Measurements from ENCODE around the gene BHMT2. TPM values are rescaled to one million over a fixed set of nuclear protein-coding genes. Genes with fewer than 3 reads are reported as not detected.

The BHMT2 gene
- total RNA-seq, 1 experiment from 2014 or later, result 0.20 TPM

GRCh38 chr5:79022771-79023170 lies 46.8 kb upstream of the BHMT2 start:
- H3K79me2 ChIP-seq (ENCODE audit: insufficient read depth, low read length), result no peaks in the 10 kb centered on the region
- TF ChIP-seq ZNF274 (IDR thresholded peaks at IDR 0.05; ENCODE audit: low read depth, low read length) (no peak), POLR2A (IDR thresholded peaks at IDR 0.05; ENCODE audit: borderline replicate concordance, extremely low read depth, insufficient read depth, insufficient read length) (no peak), ZBTB33 (IDR thresholded peaks at IDR 0.05; ENCODE audit: extremely low read depth, insufficient replicate concordance, low read length) (no peak), ZFX (IDR thresholded peaks at IDR 0.05) (no peak), CTCF (IDR thresholded peaks at IDR 0.05 in 2 of 3, conservative IDR thresholded peaks at IDR 0.05 in 1 of 3; ENCODE audit: borderline replicate concordance in 1 of 3, insufficient read depth in 1 of 3, low read depth in 2 of 3, low read length in 2 of 3) (no peak), JUND (IDR thresholded peaks at IDR 0.05) (no peak), POLR2AphosphoS5 (IDR thresholded peaks at IDR 0.05; ENCODE audit: low read depth, low read length) (no peak), SIN3A (IDR thresholded peaks at IDR 0.05; ENCODE audit: low read depth) (no peak), CBX3 (IDR thresholded peaks at IDR 0.05; ENCODE audit: low read depth) (no peak), TCF7L2 (IDR thresholded peaks at IDR 0.05; ENCODE audit: borderline replicate concordance, extremely low read depth, insufficient read depth, insufficient read length) (no peak), FOSL1 (IDR thresholded peaks at IDR 0.05; ENCODE audit: low read depth) (no peak), EGR1 (IDR thresholded peaks at IDR 0.05; ENCODE audit: low read depth) (no peak), ATF3 (IDR thresholded peaks at IDR 0.05) (no peak), CEBPB (IDR thresholded peaks at IDR 0.05; ENCODE audit: low read depth) (no peak), REST (IDR thresholded peaks at IDR 0.05; ENCODE audit: low read depth) (no peak), YY1 (IDR thresholded peaks at IDR 0.05; ENCODE audit: extremely low read depth, insufficient replicate concordance, low read depth, low read length) (no peak)
- H3K36me3 ChIP-seq (ENCODE audit: control insufficient read depth in 1 of 2, insufficient read depth in 2 of 2, low read length in 2 of 2), result no peaks in the 10 kb centered on the region
- H4K20me1 ChIP-seq (ENCODE audit: insufficient read depth), result no peaks in the 10 kb centered on the region
- no peak overlapping the region for H3K4me2 ChIP-seq (ENCODE audit: low read length)
- RAD21 ChIA-PET (ENCODE audit: low non-redundant PET in 1 of 2, low total read pairs in 2 of 2, uncharacterized antibody in 2 of 2, unreplicated experiment in 2 of 2), result interaction anchor here (1.1 to 2.1 kb wide), 2 partner anchors 110 to 111 kb away, joined by 6 to 12 read pairs; no protein-coding TSS in a partner anchor
- no peaks in the 10 kb centered on the region for H3K27me3 ChIP-seq (ENCODE audit: insufficient read depth, low read length)
- no peak for ATAC-seq
- no peak overlapping the region for H3K27ac ChIP-seq (ENCODE audit: low read depth, low read length)
- no peak for DNase-seq (ENCODE audit: low read depth, low spot score)
- POLR2A ChIA-PET, result interaction anchor here (0.9 kb wide), 1 partner anchor 123 kb away, joined by 3 read pairs; no protein-coding TSS in a partner anchor
- no peaks in the 10 kb centered on the region for H3K9me2 ChIP-seq (ENCODE audit: insufficient read depth)
- CTCF ChIA-PET, result interaction anchor here (1.3 to 9.1 kb wide), 5 partner anchors 38 to 1061 kb away, joined by 3 to 373 read pairs (median 24); partner anchors contain the start of gene ARSB
- no peaks in the 10 kb centered on the region for H3K9me3 ChIP-seq (ENCODE audit: control insufficient read depth in 1 of 2, insufficient read depth in 1 of 2, low read depth in 1 of 2, low read length in 2 of 2)
- no peak overlapping the region for H3K9ac ChIP-seq (ENCODE audit: low read length)
- intact Hi-C loops (cut with micrococcal nuclease), result loop anchor here (2.0 to 10.0 kb wide), 3 partner anchors 512 to 1060 kb away; no protein-coding TSS in a partner anchor
- H2AFZ ChIP-seq (ENCODE audit: low read depth, low read length, poor library complexity, severe bottlenecking), result no peak overlapping the region
- BruUV-seq (replicated peaks), result no TSS peak
- peaks cover 2 to 15% of the 10 kb centered on the region in 2 experiments; a peak in 2 of 4 replicates for H3K4me1 ChIP-seq (ENCODE audit: control insufficient read depth in 1 of 2, insufficient read depth in 2 of 2, low read length in 2 of 2)
- H3K4me3 ChIP-seq (replicated peaks in 1 of 2; ENCODE audit: low read depth in 1 of 2, low read length in 2 of 2), result no peak overlapping the region
